ENCODE measurements around the gene PDE8A. TPM values are rescaled to one million over a fixed set of nuclear protein-coding genes. Genes with fewer than 3 reads are reported as not detected.
A peak's percentile ranks its signal among the peaks of the same experiment; 100 is the strongest.

Gene PDE8A
- 40.0 TPM for total RNA-seq (2021; ENCODE audit: unreplicated experiment)
- 21.0 TPM for polyA plus RNA-seq (2012; ENCODE audit: insufficient read length)
- Bru-seq, nascent RNA = percentile 86 among the genes with signal in this experiment
- BruChase-seq, experiment 1, labeled RNA remaining after a 2-hour chase = percentile 83 among the genes with signal in this experiment
- percentile 79 among the genes with signal in this experiment for BruChase-seq, experiment 2, labeled RNA remaining after a 6-hour chase
- long read RNA-seq, transcript PDE8A-203 (22 exons, 3,912 nt) = major isoform, 60 of 96 reads
- long read RNA-seq, partial matches to known transcripts = 13 of 96 reads
- long read RNA-seq, other reads (novel, unspliced or antisense) = 18 of 96 reads

GRCh38 chr15:84981711-84982300 is at the start of gene PDE8A:
TSS of gene PDE8A (plus strand) at chr15:84981856. CDS start at chr15:84982163, 307 bp downstream.
- Histone ChIP-seq H3K4me1 (ENCODE audit: control insufficient read depth, insufficient read depth, low read length) (peaks cover 30% of the 10 kb centered on the region), H3K4me3 (ENCODE audit: low read depth in 2 of 2, low read length in 2 of 2) (peak within 1 kb of the TSS; percentile 77 to 78), H3K9me3 (ENCODE audit: control insufficient read depth, insufficient read depth, low read depth, low read length) (no peaks in the 10 kb centered on the region), H3K27me3 (ENCODE audit: control insufficient read depth, insufficient read depth, low read length) (no peaks in the 10 kb centered on the region), H3K36me3 (ENCODE audit: control insufficient read depth, insufficient read depth, low read length) (no peaks in the 10 kb centered on the region; the same call in 1 of the 2 replicates), H3K27ac (ENCODE audit: low read length) (peak within 1 kb of the TSS; percentile 84)
- no peak; the same call in 1 of the 2 replicates for TF ChIP-seq POLR2AphosphoS5 (IDR thresholded peaks at IDR 0.05; ENCODE audit: low read depth, low read length)
- TF ChIP-seq TCF7L2 (IDR thresholded peaks at IDR 0.05; ENCODE audit: low read depth, low read length) = no peak
- TF ChIP-seq REST (IDR thresholded peaks at IDR 0.05; ENCODE audit: insufficient read depth in 1 of 2, low read depth in 2 of 2, low read length in 1 of 2) = no peak
- no peak for TF ChIP-seq CTCF (IDR thresholded peaks at IDR 0.05)
- no peak; the same call in 1 of the 2 replicates for TF ChIP-seq SIN3A (IDR thresholded peaks at IDR 0.05; ENCODE audit: borderline replicate concordance, insufficient read depth, low read depth, low read length)
- no peak for DNase-seq (ENCODE audit: low read depth, low spot score)
- peak; percentile 42 for ATAC-seq
- POLR2A ChIA-PET = interaction anchor here (0.6 kb wide), 1 partner anchor 48 kb away, joined by 3 read pairs; no protein-coding TSS in a partner anchor
- intact Hi-C loops (cut with micrococcal nuclease; ENCODE audit: unreplicated experiment) = no loop called here
- CTCF ChIA-PET = no interaction called here
- in situ Hi-C loops (cut with HindIII; ENCODE audit: low pct_unique_long_range_greater_than_20kb, low sequenced_read_pairs) = no loop called here
- no TSS peak for BruUV-seq (replicated peaks)

GRCh38 chr15:84934942-84935729 is 46.5 kb upstream of the PDE8A start:
- in situ Hi-C loops (cut with HindIII; ENCODE audit: low pct_unique_long_range_greater_than_20kb, low sequenced_read_pairs) (no loop called here), intact Hi-C loops (cut with micrococcal nuclease; ENCODE audit: unreplicated experiment) (no loop called here)
- no peak for DNase-seq (ENCODE audit: low read depth, low spot score)
- Histone ChIP-seq H3K36me3 (ENCODE audit: control insufficient read depth, insufficient read depth, low read length) (no peaks in the 10 kb centered on the region), H3K4me1 (ENCODE audit: control insufficient read depth, insufficient read depth, low read length) (peaks cover 3% of the 10 kb centered on the region), H3K4me3 (ENCODE audit: low read depth in 2 of 2, low read length in 2 of 2) (no peak overlapping the region), H3K27ac (ENCODE audit: low read length) (no peak overlapping the region), H3K9me3 (ENCODE audit: control insufficient read depth, insufficient read depth, low read depth, low read length) (no peaks in the 10 kb centered on the region), H3K27me3 (ENCODE audit: control insufficient read depth, insufficient read depth, low read length) (no peaks in the 10 kb centered on the region)
- POLR2A ChIA-PET = no interaction called here
- TF ChIP-seq REST (IDR thresholded peaks at IDR 0.05; ENCODE audit: insufficient read depth in 1 of 2, low read depth in 2 of 2, low read length in 1 of 2) (no peak), CTCF (IDR thresholded peaks at IDR 0.05) (no peak; the same call in 1 of the 2 replicates), POLR2AphosphoS5 (IDR thresholded peaks at IDR 0.05; ENCODE audit: low read depth, low read length) (no peak), TCF7L2 (IDR thresholded peaks at IDR 0.05; ENCODE audit: low read depth, low read length) (no peak)
- BruUV-seq (replicated peaks) = no TSS peak
- CTCF ChIA-PET = interaction anchor here (0.5 to 0.9 kb wide), 2 partner anchors 70 to 84 kb away, joined by 3 to 6 read pairs; no protein-coding TSS in a partner anchor
- ATAC-seq = peak; percentile 67
